Measurements from ENCODE around the gene KCTD16. TPM values are rescaled to one million over a fixed set of nuclear protein-coding genes. Genes with fewer than 3 reads are reported as not detected.

Gene KCTD16
- total and polyA plus RNA-seq, 8 donors: 0.57 to 6.6 (median 3.2) TPM

- Histone ChIP-seq H3K4me1 (peaks cover 0 to 11% (median 6%) of the 10 kb centered on the region in 3 donors), H3K4me3 (no peak overlapping the region), H3K27me3 (no peaks in the 10 kb centered on the region), H3K9me3 (no peaks in the 10 kb centered on the region), H3K36me3 (peaks cover 0 to 19% (median 9%) of the 10 kb centered on the region in 3 donors), H3K27ac (peak overlapping the region in 1 of 4 donors; percentile 43)
- intact Hi-C loops (cut with DNase I): no loop called here
- ATAC-seq (peak; percentile 77 to 90 (median 85)), DNase-seq (no peak), FAIRE-seq (no peak)
- 20 to 26% methylated on average over 2 of the region's 2 CpGs for WGBS, 2 donors
- no peak for TF ChIP-seq CTCF (IDR thresholded peaks at IDR 0.05)
Measured at GRCh38 chr5:144156767-144157171, 13.9 kb upstream of the KCTD16 start.

- Histone ChIP-seq H3K9me3 (no peaks in the 10 kb centered on the region), H3K4me1 (peaks cover 0 to 7% (median 6%) of the 10 kb centered on the region in 3 donors), H3K36me3 (peaks cover 3 to 56% (median 20%) of the 10 kb centered on the region in 3 donors), H3K27me3 (no peaks in the 10 kb centered on the region), H3K27ac (no peak overlapping the region), H3K4me3 (no peak overlapping the region)
- intact Hi-C loops (cut with DNase I): no loop called here
- TF ChIP-seq CTCF (IDR thresholded peaks at IDR 0.05): no peak
- ATAC-seq (no peak), FAIRE-seq (no peak), DNase-seq (no peak)
- 90 to 92% methylated on average over 1 of the region's 1 CpG for WGBS, 2 donors
Measured at GRCh38 chr5:144162686-144163085, 8.0 kb upstream of the KCTD16 start.

- TF ChIP-seq CTCF (IDR thresholded peaks at IDR 0.05): no peak
- no peak overlapping the region for H3K27ac ChIP-seq
- no peaks in the 10 kb centered on the region for H3K27me3 ChIP-seq
- H3K4me1 ChIP-seq: peaks cover 9 to 24% (median 21%) of the 10 kb centered on the region in 3 donors
- intact Hi-C loops (cut with DNase I): no loop called here
- ATAC-seq (no peak), FAIRE-seq (no peak), DNase-seq (no peak)
- WGBS, 2 donors: 80 to 82% methylated on average over 1 of the region's 1 CpG
- H3K9me3 ChIP-seq: no peaks in the 10 kb centered on the region
- H3K4me3 ChIP-seq: no peak overlapping the region
- peaks cover 3 to 44% (median 12%) of the 10 kb centered on the region in 3 donors for H3K36me3 ChIP-seq
Measured at GRCh38 chr5:144166696-144167095, 4.0 kb upstream of the KCTD16 start.

- FAIRE-seq: no peak
- H3K27ac ChIP-seq: no peak overlapping the region
Measured at GRCh38 chr5:144167998-144168397, 2.7 kb upstream of the KCTD16 start.

More at GRCh38 chr5:144167998-144168397, 2.7 kb upstream of the KCTD16 start:
- TF ChIP-seq CTCF (IDR thresholded peaks at IDR 0.05): no peak
- WGBS, 2 donors: 38 to 58% methylated on average over 3 of the region's 3 CpGs
- peaks cover 9 to 24% (median 21%) of the 10 kb centered on the region in 3 donors for H3K4me1 ChIP-seq
- DNase-seq (no peak), ATAC-seq (no peak)
- no peaks in the 10 kb centered on the region for H3K9me3 ChIP-seq
- peaks cover 3 to 31% (median 7%) of the 10 kb centered on the region in 3 donors for H3K36me3 ChIP-seq
- H3K4me3 ChIP-seq: no peak overlapping the region
- intact Hi-C loops (cut with DNase I): no loop called here
- no peaks in the 10 kb centered on the region for H3K27me3 ChIP-seq
